ENCODE data around the gene TUBA4A. TPM values are rescaled to one million over a fixed set of nuclear protein-coding genes. Genes with fewer than 3 reads are reported as not detected.

Gene TUBA4A
- total and polyA plus RNA-seq, 2 experiments from 2014 or later: 44.3 to 77.7 TPM

- TF ChIP-seq, protein P1, sequence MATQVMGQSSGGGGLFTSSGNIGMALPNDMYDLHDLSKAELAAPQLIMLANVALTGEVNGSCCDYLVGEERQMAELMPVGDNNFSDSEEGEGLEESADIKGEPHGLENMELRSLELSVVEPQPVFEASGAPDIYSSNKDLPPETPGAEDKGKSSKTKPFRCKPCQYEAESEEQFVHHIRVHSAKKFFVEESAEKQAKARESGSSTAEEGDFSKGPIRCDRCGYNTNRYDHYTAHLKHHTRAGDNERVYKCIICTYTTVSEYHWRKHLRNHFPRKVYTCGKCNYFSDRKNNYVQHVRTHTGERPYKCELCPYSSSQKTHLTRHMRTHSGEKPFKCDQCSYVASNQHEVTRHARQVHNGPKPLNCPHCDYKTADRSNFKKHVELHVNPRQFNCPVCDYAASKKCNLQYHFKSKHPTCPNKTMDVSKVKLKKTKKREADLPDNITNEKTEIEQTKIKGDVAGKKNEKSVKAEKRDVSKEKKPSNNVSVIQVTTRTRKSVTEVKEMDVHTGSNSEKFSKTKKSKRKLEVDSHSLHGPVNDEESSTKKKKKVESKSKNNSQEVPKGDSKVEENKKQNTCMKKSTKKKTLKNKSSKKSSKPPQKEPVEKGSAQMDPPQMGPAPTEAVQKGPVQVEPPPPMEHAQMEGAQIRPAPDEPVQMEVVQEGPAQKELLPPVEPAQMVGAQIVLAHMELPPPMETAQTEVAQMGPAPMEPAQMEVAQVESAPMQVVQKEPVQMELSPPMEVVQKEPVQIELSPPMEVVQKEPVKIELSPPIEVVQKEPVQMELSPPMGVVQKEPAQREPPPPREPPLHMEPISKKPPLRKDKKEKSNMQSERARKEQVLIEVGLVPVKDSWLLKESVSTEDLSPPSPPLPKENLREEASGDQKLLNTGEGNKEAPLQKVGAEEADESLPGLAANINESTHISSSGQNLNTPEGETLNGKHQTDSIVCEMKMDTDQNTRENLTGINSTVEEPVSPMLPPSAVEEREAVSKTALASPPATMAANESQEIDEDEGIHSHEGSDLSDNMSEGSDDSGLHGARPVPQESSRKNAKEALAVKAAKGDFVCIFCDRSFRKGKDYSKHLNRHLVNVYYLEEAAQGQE (IDR thresholded peaks at IDR 0.05; ENCODE audit: unreplicated experiment): no peak
Measured at GRCh38 chr2:219234331-219234730, 19.4 kb downstream of the TUBA4A start (continued).

DNA sequence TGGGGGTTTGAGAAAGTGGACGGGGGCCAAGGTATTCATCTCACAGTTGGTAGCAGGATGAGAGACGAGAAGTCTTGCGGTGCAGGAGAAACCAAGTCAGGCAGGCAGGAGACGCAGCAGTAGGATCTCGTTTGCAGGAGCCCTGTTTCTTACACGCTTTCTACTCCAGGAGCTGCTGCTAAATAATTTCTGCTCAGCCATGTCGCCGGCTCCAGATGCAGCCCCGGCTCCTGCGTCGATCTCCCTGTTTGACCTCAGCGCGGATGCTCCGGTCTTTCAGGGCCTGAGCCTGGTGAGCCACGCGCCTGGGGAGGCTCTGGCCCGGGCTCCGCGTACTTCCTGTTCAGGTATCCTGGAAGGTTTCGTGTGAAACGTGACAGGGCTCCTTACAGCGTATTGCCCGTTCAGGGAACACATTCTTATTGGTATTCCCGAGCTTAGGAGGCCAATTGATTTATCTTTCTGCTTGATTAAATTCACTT, 23.6 kb downstream of the TUBA4A start:
- Mint-ChIP-seq H3K27ac (peak overlapping the region; percentile 99), H3K4me1 (peaks cover 11% of the 10 kb centered on the region), H3K4me3 (peak overlapping the region; percentile 97), H3K27me3 (ENCODE audit: insufficient read depth, low read depth, poor library complexity) (peaks cover 7% of the 10 kb centered on the region), H3K36me3 (ENCODE audit: low read depth) (peaks cover 49% of the 10 kb centered on the region), H3K9me3 (peaks cover 2% of the 10 kb centered on the region; the same call in 1 of the 3 replicates)
- Histone ChIP-seq H3K79me2 (replicated peaks; ENCODE audit: insufficient read depth) (peaks cover 21% of the 10 kb centered on the region), H4K20me1 (replicated peaks; ENCODE audit: insufficient read depth) (peaks cover 3% of the 10 kb centered on the region), H3K36me3 (ENCODE audit: insufficient read depth) (peaks cover 22% of the 10 kb centered on the region), H3K9me2 (ENCODE audit: insufficient read depth) (no peaks in the 10 kb centered on the region), H3F3A (replicated peaks; ENCODE audit: low read depth) (peaks cover 7% of the 10 kb centered on the region), H3K4me3 (peak overlapping the region; percentile 76), H3K27ac (ENCODE audit: low read depth) (peak overlapping the region; percentile 92), H3K4me1 (ENCODE audit: insufficient read depth) (peaks cover 12% of the 10 kb centered on the region), H3K27me3 (ENCODE audit: insufficient read depth) (no peaks in the 10 kb centered on the region), H3K4me2 (peak overlapping the region; percentile 82), H2AFZ (peak overlapping the region; percentile 65)
- ATAC-seq: peak; percentile 51
- TF ChIP-seq, protein P1 (IDR thresholded peaks at IDR 0.05; ENCODE audit: unreplicated experiment): no peak
- 0 out of 2 replicates have a peak, but pooled peaks have one; percentile 18 for TF ChIP-seq CREB1 (CRISPR knock-in tag; IDR thresholded peaks at IDR 0.05; ENCODE audit: low read depth)
- peak; percentile 80 for DNase-seq (ENCODE audit: low spot score)

DNA sequence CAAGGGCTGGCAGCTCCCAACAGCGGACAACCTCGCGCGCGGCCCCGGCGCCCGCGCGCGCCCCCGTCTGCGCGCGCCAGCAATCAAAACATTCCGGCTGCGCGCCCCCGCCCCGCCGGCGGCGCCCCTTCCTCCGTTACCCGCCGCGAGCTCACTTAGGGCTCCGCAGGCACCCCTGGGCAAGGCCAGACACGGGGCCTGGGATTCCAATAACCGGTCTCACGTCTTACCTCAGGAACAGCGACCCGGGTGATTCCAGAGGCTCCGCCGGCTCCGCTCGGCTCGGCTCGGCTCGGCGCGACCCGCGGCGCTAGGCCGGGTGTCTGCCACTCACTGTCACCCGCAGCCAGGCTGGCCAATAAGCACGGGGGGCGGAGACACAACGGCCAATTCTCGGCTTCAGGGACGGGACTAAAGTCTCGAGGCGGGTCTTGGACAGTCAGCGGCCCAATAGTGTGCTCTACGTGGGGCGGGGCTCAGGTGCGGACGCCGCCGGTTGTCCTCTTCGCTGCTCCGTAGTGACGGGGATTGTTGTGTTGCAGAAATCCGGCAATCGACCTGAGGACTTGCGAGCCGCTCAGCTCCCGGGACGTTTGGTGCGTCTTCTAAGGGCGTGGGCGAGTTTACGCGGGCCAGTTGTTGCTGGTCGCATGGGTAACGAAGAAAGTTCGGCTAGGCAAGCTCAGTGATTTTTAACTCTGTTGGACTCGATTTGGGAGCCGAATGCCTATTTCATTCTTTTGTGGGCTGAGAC, 24.2 kb downstream of the TUBA4A start, which contains the start of the genes ANKZF1 and ATG9A:
Gene ANKZF1 (plus strand): TSS at position 502 of the 754 bp plus-strand sequence. CDS start 452 bp downstream, outside the sequence.
Gene ATG9A (minus strand): TSS at position 332 of the 754 bp plus-strand sequence. CDS start 1,612 bp downstream, outside the sequence.
- Mint-ChIP-seq H3K4me1 (peaks cover 11% of the 10 kb centered on the region), H3K27me3 (ENCODE audit: insufficient read depth, low read depth, poor library complexity) (peaks cover 10% of the 10 kb centered on the region), H3K36me3 (ENCODE audit: low read depth) (peaks cover 49% of the 10 kb centered on the region), H3K9me3 (peaks cover 2% of the 10 kb centered on the region; the same call in 1 of the 3 replicates), H3K4me3 (peak within 1 kb of the TSS; percentile 97), H3K27ac (peak within 1 kb of the TSS; percentile 99)
- DNase-seq (ENCODE audit: low spot score) (peak; percentile 100), ATAC-seq (peak; percentile 96)
- H3K36me3 ChIP-seq (ENCODE audit: insufficient read depth): peaks cover 17% of the 10 kb centered on the region
- peaks cover 21% of the 10 kb centered on the region for H3K79me2 ChIP-seq (replicated peaks; ENCODE audit: insufficient read depth)
- peak within 1 kb of the TSS; percentile 65 for H2AFZ ChIP-seq
- H3F3A ChIP-seq (replicated peaks; ENCODE audit: low read depth): peaks cover 7% of the 10 kb centered on the region
- H3K27ac ChIP-seq (ENCODE audit: low read depth): peak within 1 kb of the TSS; percentile 92
- H3K4me3 ChIP-seq: peak within 1 kb of the TSS; percentile 76
- no peaks in the 10 kb centered on the region for H3K27me3 ChIP-seq (ENCODE audit: insufficient read depth)
- peaks cover 3% of the 10 kb centered on the region for H4K20me1 ChIP-seq (replicated peaks; ENCODE audit: insufficient read depth)
- peaks cover 12% of the 10 kb centered on the region for H3K4me1 ChIP-seq (ENCODE audit: insufficient read depth)
- H3K4me2 ChIP-seq: peak within 1 kb of the TSS; percentile 96
- no peaks in the 10 kb centered on the region for H3K9me2 ChIP-seq (ENCODE audit: insufficient read depth)
- TF ChIP-seq, protein P1 (IDR thresholded peaks at IDR 0.05; ENCODE audit: unreplicated experiment): no peak
